ENCODE results near the gene CXCL10.

The CXCL10 gene

DNA sequence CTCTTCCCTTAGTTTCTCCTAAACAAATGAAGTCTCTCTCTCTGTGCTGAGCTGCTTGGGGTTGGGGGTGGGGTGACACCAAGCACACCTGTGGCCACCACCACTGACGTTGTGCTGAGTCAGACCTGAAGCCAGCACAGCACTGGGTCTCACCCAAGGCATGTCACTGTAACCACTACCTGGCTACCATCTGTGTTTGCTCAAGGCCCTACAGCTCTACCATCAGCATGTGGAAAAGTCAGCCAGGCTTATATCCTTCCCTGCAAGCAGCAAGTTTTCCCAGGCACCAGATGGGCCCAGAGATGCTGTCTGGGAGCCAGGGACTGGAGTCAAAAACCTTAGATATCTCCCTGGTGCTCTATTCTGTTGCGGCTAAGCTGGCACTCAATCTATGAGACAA lies 6.9 kb downstream of the CXCL10 start:
- H3K9me3 Mint-ChIP-seq: no peaks in the 10 kb centered on the region
- no peak for ATAC-seq (replicated peaks)
- no peaks in the 10 kb centered on the region for H3K4me1 Mint-ChIP-seq (ENCODE audit: low read depth in 2 of 2)
- H3K36me3 Mint-ChIP-seq (ENCODE audit: insufficient read depth): peaks cover 3% of the 10 kb centered on the region
- no peak overlapping the region for H3K27ac Mint-ChIP-seq
- no peak overlapping the region for H3K4me3 Mint-ChIP-seq
- H3K27me3 Mint-ChIP-seq: peaks cover 0 to 3% of the 10 kb centered on the region in 2 donors
- DNase-seq: no peak

DNA sequence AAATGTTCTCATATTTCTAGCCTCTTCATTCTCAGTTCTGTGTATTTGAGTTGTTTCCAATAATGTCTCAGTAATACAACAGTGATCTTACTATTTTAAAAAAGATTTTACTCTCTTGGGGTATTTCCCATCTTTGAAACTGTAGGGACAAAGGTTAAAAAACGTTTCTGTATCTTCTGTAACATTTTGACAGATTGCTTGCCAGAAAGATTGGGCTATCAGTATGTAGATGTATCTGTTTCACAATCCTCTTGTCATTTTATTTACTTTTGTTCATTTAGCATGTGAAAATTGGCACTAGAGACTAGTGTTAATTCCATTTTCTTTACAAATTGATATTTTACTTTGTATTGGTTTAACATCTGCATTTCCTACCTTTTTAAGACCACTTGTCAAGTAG lies 9.8 kb downstream of the CXCL10 start:
- Mint-ChIP-seq H3K36me3 (ENCODE audit: insufficient read depth) (peaks cover 3% of the 10 kb centered on the region), H3K27ac (no peak overlapping the region), H3K9me3 (no peaks in the 10 kb centered on the region), H3K27me3 (peaks cover 7 to 17% of the 10 kb centered on the region in 2 donors), H3K4me3 (no peak overlapping the region), H3K4me1 (ENCODE audit: low read depth in 2 of 2) (no peaks in the 10 kb centered on the region)
- DNase-seq (no peak), ATAC-seq (replicated peaks) (no peak)

DNA sequence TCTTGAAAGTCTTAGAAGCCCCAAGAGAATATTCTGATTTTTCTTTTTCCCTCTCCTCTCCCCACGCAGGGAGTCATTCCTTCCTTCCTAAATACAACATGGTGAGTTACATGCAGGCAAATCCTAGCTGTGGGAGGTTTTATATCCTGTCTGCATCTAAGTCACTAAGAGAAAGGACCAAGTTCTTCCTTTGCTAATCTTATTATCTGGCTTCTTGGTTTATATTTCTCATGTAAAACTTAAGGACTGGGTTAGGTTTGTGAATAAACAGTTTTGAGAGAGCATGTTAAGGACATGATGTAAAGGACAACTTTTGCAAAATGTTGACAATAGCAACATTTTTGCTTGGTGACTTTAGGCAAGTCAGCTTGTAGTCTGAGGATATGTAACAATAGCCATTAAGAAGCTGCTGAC lies 10.9 kb downstream of the CXCL10 start:
- no peaks in the 10 kb centered on the region for H3K4me1 Mint-ChIP-seq (ENCODE audit: low read depth in 2 of 2)
- DNase-seq (no peak), ATAC-seq (replicated peaks) (no peak)
- H3K36me3 Mint-ChIP-seq (ENCODE audit: insufficient read depth): no peaks in the 10 kb centered on the region
- H3K4me3 Mint-ChIP-seq: no peak overlapping the region
- H3K27me3 Mint-ChIP-seq: peaks cover 8 to 22% of the 10 kb centered on the region in 2 donors
- H3K9me3 Mint-ChIP-seq: no peaks in the 10 kb centered on the region
- no peak overlapping the region for H3K27ac Mint-ChIP-seq

DNA sequence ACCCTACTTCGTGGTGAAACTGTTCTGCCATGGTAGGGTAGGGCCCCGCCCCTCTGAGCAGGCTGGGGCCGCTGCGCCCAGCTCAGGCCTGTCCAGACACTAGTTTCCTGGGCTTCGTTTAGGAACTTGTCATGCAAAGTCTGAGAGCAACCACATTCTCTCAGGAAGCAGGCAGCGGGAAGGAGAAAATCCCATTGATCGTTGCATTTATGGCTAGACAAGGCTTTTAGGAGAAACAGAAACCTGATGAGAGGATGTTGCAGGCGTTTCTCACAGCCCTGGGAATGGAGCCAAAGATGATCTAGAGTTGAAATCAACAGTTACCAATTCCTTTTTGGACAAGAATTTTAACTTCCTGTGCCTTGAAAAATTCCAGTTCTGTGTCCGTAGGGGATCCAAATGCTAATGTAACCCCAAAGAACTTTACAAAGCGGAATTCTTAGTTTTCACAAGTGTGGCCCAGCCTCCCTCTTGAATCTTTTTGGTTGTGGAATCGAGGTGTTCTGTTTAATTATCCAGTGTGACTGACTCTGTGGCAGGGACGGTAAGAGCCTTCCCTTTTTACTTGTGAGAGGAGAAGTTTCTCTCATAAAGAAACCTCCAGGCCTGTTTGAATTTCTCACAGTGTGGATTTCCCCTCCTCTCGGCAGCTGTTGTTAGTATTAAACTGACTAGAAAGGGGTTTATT lies 11.5 kb downstream of the CXCL10 start:
- H3K27ac Mint-ChIP-seq: no peak overlapping the region
- H3K4me3 Mint-ChIP-seq: no peak overlapping the region
- H3K4me1 Mint-ChIP-seq (ENCODE audit: low read depth in 2 of 2): no peaks in the 10 kb centered on the region
- DNase-seq (no peak), ATAC-seq (replicated peaks) (no peak)
- H3K27me3 Mint-ChIP-seq: peaks cover 8 to 22% of the 10 kb centered on the region in 2 donors
- no peaks in the 10 kb centered on the region for H3K36me3 Mint-ChIP-seq (ENCODE audit: insufficient read depth)
- H3K9me3 Mint-ChIP-seq: no peaks in the 10 kb centered on the region

DNA sequence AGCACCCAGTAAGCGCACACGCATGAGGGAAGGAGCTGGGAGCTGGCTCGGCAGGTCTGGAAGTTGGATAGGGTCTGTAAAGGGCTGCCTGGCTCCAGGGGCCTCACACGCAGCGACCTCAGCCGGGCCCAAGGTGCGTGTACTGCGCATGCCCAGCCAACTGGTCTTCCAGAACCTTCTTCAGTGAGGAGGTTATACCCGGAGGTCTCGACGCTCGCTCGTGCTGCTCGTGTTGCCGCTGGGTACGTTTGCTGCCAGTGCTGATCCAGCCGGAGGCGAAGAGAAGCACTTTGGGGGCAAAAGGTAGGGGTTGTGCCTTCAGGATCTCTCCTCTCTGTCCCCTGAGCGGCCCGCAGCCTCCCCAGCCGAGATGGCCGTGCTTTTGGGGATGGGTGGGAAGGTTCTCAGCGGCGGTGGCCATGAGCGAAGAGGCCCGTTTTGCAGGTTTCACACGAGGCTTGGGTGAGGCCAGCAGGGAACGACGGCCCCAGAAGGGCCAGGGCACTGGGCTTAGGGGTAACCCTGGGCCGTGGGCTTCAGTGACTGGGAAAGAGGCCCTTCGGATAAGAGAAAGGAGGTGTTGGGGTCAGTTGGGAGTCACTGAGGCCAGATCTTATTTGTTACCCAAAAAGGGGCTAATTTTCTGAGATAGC lies 12.2 kb downstream of the CXCL10 start:
- ATAC-seq (replicated peaks) (no peak), DNase-seq (no peak)
- no peaks in the 10 kb centered on the region for H3K4me1 Mint-ChIP-seq (ENCODE audit: low read depth in 2 of 2)
- H3K27me3 Mint-ChIP-seq: peaks cover 10 to 22% of the 10 kb centered on the region in 2 donors
- H3K4me3 Mint-ChIP-seq: no peak overlapping the region
- H3K9me3 Mint-ChIP-seq: no peaks in the 10 kb centered on the region
- no peaks in the 10 kb centered on the region for H3K36me3 Mint-ChIP-seq (ENCODE audit: insufficient read depth)
- no peak overlapping the region for H3K27ac Mint-ChIP-seq

DNA sequence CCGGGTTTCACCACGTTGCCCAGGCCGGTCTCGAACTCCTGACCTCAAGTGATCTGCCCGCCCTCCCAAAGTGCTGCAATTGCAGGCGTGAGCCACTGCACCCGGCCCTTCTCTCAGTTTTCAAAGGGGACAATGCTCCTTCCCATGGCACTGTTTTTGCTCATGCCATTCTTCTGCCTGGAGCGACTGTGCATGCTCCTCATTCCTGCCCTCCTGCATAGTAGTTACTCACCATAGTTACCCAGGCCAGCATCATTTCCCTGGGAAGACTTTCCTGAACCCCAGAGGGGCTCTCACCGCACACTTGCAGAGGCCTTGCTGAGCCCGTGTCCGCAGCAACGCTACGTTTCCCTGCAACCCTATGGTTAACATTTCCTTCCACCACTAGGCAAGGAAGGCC lies 12.7 kb downstream of the CXCL10 start:
- no peaks in the 10 kb centered on the region for H3K4me1 Mint-ChIP-seq (ENCODE audit: low read depth in 2 of 2)
- no peaks in the 10 kb centered on the region for H3K9me3 Mint-ChIP-seq
- H3K27me3 Mint-ChIP-seq: peaks cover 16 to 22% of the 10 kb centered on the region in 2 donors
- no peak overlapping the region for H3K27ac Mint-ChIP-seq
- no peaks in the 10 kb centered on the region for H3K36me3 Mint-ChIP-seq (ENCODE audit: insufficient read depth)
- no peak for ATAC-seq (replicated peaks)
- no peak overlapping the region for H3K4me3 Mint-ChIP-seq
- no peak for DNase-seq

DNA sequence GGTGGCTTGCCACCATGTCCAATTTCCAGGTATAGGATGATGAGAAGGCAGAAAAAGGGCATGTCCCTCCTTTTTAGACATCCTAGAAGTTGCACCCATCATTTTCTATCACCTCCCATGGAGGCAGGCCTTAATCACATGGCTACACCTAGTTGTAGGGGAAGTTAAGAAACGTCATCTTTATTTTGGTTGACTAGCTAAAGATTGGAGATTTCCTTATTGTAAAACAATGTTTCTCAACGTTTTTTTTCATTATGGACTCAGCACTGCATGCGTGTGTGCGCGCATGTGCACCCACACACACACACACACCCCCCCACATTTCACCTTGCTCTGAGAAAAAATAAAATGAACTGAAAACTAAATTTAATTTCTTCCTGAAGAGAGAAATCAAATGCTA lies 14.0 kb downstream of the CXCL10 start:
- H3K36me3 Mint-ChIP-seq (ENCODE audit: insufficient read depth): no peaks in the 10 kb centered on the region
- no peaks in the 10 kb centered on the region for H3K9me3 Mint-ChIP-seq
- H3K27ac Mint-ChIP-seq: no peak overlapping the region
- peaks cover 17 to 24% of the 10 kb centered on the region in 2 donors for H3K27me3 Mint-ChIP-seq
- DNase-seq: no peak
- no peak overlapping the region for H3K4me3 Mint-ChIP-seq
- no peaks in the 10 kb centered on the region for H3K4me1 Mint-ChIP-seq (ENCODE audit: low read depth in 2 of 2)
- ATAC-seq (replicated peaks): no peak

DNA sequence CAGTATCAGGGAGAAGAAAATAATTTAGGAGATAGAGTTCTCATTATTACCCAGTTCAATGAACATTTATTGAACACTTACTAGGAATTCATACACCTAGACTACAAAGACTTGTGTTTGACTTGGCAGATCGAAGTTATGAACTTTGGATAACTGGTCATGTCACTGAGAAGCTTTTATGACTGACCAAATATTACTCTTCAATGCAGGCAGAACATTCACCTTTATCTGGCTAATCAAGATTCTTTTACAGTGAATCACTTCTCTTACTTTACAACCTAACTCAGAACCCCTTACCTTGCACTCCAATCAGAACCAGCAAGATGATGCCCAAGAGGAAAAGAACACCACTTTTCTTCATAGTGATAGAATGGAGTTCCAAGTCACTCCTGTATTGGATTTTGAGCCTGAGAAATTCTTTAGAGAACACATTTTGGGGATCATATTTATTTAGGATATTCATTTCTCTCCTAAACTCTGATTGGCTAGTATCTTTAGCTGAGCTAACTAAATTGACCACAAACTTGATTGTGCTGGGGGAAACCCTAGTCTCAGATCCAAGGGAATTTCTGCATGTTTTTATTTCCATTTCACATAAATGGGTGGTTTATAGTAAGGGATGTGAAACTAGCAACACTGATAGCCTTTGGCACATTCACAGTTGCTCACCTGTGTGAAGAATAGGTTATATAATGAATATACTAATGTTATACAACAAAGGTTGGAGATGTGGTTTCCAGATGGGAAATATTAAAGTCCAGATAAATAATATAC lies 16.0 kb downstream of the CXCL10 start, which contains the start of gene CXCL9:
Gene CXCL9, minus strand, starts transcription at position 421 of the 774 bp plus-strand sequence. Its CDS starts 60 bp downstream, at position 361.
- DNase-seq (no peak), ATAC-seq (replicated peaks) (no peak)
- H3K27ac Mint-ChIP-seq: no peak within 1 kb of the TSS
- H3K36me3 Mint-ChIP-seq (ENCODE audit: insufficient read depth): no peaks in the 10 kb centered on the region
- H3K4me3 Mint-ChIP-seq: no peak within 1 kb of the TSS
- no peaks in the 10 kb centered on the region for H3K4me1 Mint-ChIP-seq (ENCODE audit: low read depth in 2 of 2)
- H3K27me3 Mint-ChIP-seq: peaks cover 30 to 43% of the 10 kb centered on the region in 2 donors
- no peaks in the 10 kb centered on the region for H3K9me3 Mint-ChIP-seq

DNA sequence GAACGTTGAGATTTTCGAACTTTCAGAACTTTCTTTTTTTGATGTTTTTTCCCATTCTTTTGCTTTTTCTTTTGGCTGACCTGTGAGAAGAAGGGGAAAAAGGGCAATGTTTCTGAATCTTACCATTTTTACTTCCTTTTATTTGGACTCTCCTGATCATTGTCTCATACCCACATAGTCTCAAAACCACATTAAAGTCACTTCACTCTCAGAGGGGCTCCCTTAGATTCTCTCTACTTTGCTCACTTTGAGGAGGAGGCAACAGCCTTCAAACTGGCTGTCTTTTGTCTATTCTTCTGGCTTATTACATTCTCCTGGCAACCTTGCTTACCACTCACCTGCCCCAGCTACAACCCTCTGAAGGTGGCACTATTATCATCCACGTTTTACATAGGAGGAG lies 19.7 kb downstream of the CXCL10 start:
- DNase-seq: no peak
- H3K9me3 Mint-ChIP-seq: no peaks in the 10 kb centered on the region
- no peak overlapping the region for H3K27ac Mint-ChIP-seq
- H3K4me3 Mint-ChIP-seq: no peak overlapping the region
- no peaks in the 10 kb centered on the region for H3K36me3 Mint-ChIP-seq (ENCODE audit: insufficient read depth)
- no peak for ATAC-seq (replicated peaks)
- no peaks in the 10 kb centered on the region for H3K4me1 Mint-ChIP-seq (ENCODE audit: low read depth in 2 of 2)
- peaks cover 24 to 29% of the 10 kb centered on the region in 2 donors for H3K27me3 Mint-ChIP-seq

DNA sequence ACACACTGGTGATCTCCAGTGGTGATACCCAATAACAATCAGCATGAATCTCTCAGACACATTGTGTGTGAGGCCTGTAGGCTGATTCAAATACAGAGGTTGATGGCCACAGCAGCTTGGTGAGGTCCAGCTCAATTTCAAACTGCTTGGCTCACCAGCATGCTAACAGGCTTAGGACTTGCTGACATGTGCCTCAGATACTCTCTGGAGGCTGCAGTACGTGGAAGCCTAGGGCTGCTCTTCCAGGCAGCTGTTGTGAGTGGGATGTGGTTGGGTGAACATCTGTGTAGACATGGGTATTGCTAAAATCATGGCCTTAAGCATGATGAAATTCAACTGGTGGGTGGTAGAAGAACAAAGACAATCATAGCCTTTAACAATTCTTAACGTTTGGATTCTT lies 20.3 kb downstream of the CXCL10 start:
- Mint-ChIP-seq H3K9me3 (no peaks in the 10 kb centered on the region), H3K36me3 (ENCODE audit: insufficient read depth) (no peaks in the 10 kb centered on the region), H3K4me3 (no peak overlapping the region), H3K27me3 (peaks cover 22 to 23% of the 10 kb centered on the region in 2 donors), H3K4me1 (ENCODE audit: low read depth in 2 of 2) (no peaks in the 10 kb centered on the region), H3K27ac (no peak overlapping the region)
- ATAC-seq (replicated peaks): no peak
- no peak for DNase-seq

DNA sequence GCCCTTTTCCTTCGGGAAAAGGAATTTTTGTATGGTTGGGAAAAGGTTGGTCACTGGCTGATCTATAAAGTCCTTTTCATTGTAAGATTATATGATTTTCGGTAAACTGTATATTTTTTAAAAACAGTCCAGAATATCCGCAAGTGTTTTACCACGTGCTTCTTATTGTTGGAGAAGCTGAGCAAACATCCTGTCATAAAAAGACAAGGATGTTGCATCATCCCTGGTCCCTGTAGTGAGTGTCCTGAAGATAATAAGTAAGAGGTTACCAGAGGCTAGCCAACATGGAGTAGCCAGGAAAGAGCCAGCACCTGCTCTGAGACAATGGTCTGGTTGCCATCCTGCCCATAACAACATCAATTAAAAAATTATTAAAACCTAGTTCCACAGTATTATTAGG lies 21.1 kb downstream of the CXCL10 start:
- no peak for ATAC-seq (replicated peaks)
- no peaks in the 10 kb centered on the region for H3K4me1 Mint-ChIP-seq (ENCODE audit: low read depth in 2 of 2)
- no peak overlapping the region for H3K27ac Mint-ChIP-seq
- no peak for DNase-seq
- H3K9me3 Mint-ChIP-seq: no peaks in the 10 kb centered on the region
- peaks cover 22 to 23% of the 10 kb centered on the region in 2 donors for H3K27me3 Mint-ChIP-seq
- H3K4me3 Mint-ChIP-seq: no peak overlapping the region
- no peaks in the 10 kb centered on the region for H3K36me3 Mint-ChIP-seq (ENCODE audit: insufficient read depth)

DNA sequence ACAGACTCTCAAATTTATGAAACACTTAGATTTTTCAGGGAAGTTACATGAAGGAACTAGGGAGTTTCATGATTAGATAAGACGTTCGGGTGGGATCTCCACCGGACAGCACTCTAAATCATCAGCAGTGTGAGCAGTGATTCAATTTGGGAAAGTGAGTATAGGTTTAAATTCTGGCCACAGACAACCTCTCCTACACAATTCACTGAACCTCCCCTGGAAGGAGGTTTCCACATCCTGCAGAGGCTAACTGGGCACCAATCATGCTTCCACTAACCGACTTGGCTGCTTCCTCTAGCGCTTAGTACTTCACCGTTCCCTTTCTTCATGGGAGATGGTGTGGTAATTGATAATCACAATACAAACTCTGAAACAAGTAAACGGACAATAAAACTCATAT lies 21.6 kb downstream of the CXCL10 start:
- Mint-ChIP-seq H3K9me3 (no peaks in the 10 kb centered on the region), H3K27me3 (peaks cover 22 to 23% of the 10 kb centered on the region in 2 donors), H3K4me1 (ENCODE audit: low read depth in 2 of 2) (no peaks in the 10 kb centered on the region), H3K27ac (no peak overlapping the region), H3K4me3 (no peak overlapping the region), H3K36me3 (ENCODE audit: insufficient read depth) (no peaks in the 10 kb centered on the region)
- DNase-seq: no peak
- ATAC-seq (replicated peaks): no peak

DNA sequence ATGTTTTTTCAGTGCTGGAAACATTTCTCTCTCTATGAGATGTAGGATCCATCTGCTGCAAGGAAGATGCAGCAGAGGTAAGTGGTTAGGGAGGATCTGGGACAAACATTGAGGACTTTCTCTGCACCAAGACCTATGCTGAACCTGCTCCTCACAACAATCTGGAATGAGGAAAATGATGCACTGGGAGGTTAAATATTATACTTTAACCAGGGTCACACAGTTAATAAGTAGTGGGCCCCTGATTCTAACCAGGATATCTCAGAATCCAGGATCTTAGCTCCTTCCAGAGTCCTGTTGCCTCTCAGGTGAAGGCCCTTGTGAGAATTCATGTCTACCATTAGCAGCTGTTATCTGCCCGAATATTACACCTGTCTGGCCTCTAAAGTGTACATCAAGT lies 23.0 kb downstream of the CXCL10 start:
- ATAC-seq (replicated peaks) (no peak), DNase-seq (no peak)
- no peak overlapping the region for H3K4me3 Mint-ChIP-seq
- H3K9me3 Mint-ChIP-seq: no peaks in the 10 kb centered on the region
- no peaks in the 10 kb centered on the region for H3K4me1 Mint-ChIP-seq (ENCODE audit: low read depth in 2 of 2)
- peaks cover 14 to 23% of the 10 kb centered on the region in 2 donors for H3K27me3 Mint-ChIP-seq
- no peak overlapping the region for H3K27ac Mint-ChIP-seq
- no peaks in the 10 kb centered on the region for H3K36me3 Mint-ChIP-seq (ENCODE audit: insufficient read depth)
